ENCODE results near the gene PLA1A. TPM values are rescaled to one million over a fixed set of nuclear protein-coding genes. Genes with fewer than 3 reads are reported as not detected.
"Not testable (repeated sequence)": the region's sequence is repeated elsewhere in the genome, so short reads cannot be mapped to it uniquely, and the experiment has no call there.

The PLA1A gene
- polyA plus RNA-seq, 1 donor: 7.3 TPM

DNA sequence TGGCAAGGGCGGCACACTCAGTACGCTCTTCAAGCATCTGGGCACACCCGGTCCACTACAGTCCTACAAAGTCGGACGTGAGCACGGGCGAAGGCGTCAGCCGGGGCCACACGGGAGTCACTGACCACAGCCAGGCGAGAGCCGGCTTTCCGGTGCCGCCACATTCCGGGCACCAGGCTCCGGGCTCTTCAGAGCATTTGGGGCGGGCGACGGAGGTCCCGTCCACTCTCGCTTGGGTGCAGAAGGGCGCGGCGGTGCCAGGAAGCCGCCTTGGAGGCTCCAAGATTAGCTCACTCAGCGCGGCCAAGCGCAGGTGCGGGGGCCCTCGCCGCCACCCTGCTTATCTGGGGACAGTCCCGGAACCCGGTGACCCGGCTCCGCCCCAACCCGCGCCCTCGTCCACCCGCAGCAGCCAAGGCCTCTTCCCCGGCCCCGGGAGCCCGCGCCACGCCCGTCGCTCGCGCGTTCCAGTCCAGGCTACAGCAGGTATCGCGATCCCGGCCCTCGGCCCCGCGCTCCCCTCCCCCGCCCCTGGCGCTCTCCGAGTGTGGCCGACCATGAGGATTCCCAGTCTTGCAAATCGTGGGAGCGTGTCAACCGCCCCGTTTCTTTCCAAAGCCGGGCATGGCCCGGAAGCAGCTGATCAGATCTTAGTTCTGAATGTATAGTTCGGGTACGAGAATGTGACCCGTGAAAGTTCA is 18.2 kb upstream of the PLA1A start, which contains the start of gene ADPRH:
ADPRH (plus strand) TSS at position 127 of the 701 bp plus-strand sequence. CDS start 2,678 bp downstream, outside the sequence.
- peak; percentile 86 for DNase-seq

GRCh38 chr3:119580067-119580760 is 17.5 kb upstream of the PLA1A start:
- no peak for DNase-seq

GRCh38 chr3:119582178-119582577 is 15.5 kb upstream of the PLA1A start:
- DNase-seq: no peak

DNA sequence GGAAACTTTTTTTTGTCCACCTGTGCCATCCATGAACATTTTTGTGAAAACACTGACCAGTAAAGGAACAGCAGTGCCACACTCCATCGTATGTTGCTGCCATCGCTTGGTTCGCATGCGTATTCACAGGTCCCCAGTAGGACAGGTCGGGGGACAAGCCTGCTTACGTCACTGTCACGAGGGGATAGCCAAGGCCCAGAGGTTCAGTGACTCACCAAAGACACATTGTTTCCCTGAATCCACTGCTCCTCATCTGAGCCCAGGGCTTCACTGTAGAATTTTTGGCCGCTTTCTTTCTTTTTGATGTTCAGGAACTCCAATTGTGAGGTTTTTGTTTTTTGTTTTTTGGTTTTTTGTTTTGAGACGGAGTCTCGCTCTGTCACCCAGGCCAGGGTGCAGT is 12.5 kb upstream of the PLA1A start:
- no peak for DNase-seq

DNA sequence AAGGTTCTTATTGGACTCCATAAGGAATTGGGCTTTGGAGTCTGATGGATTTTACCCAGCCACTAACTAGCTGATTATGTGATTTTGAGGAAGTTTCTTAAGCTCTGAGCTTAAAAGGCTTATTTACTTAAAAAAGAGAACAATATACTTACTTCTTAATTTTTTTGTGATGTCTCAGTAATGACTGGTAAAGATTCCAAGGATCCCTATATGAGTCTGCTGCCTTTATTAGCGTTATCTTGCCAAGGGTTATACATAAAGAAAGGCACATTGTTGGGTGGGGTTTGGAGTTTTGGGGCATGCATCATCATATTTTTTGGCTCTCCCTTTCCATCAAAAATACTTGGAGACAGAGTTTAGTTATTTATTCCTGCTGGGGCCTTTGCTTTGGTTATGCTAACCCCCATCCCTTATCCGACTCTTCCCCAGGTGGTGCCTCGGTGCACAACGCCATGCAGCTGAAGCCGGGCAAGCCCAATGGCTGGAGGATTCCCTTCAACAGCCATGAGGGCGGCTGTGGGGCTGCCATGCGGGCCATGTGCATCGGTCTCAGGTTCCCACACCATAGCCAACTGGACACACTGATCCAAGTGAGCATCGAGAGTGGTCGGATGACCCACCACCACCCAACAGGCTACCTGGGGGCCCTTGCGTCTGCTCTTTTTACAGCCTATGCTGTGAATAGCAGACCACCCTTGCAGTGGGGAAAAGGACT is 11.7 kb upstream of the PLA1A start:
- no peak for DNase-seq

- DNase-seq: no peak
Measured at GRCh38 chr3:119586733-119587172, 10.9 kb upstream of the PLA1A start.

- no peak for DNase-seq
Measured at GRCh38 chr3:119588112-119588511, 9.6 kb upstream of the PLA1A start.

DNA sequence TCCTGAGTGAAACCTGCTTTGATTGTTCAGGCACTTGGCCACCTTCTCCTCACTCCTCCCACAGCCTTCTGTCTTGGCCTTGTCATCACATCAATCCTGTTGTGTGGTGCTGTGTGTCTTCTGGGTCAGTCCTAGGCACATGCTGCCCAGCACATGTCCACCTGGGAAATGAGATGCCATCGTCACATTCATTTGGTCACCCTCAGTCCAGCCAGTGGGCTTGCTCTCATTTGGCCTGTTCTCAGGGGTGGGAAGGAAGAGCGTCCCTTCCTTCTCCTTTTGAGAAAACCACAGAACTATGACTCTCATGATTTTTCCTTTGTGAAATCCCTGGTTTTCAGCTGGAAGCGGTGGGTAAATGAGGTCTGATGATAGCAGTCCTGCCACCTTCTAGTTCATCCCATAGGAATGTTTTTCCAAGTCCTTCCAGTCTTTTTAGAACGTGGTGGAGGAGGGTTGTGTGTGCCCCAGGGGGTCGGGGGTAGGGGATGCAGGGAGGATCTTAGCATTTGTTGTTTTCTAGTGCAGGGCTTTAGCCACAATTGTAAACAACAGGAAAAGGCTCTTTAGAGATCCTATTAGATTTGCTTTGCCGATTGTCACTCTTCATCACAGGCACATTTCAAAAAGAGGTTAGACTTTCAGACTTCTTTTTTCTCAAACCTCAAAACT is 8.4 kb upstream of the PLA1A start:
- DNase-seq: no peak

GRCh38 chr3:119590706-119591105 is 7.0 kb upstream of the PLA1A start:
- no peak for DNase-seq

DNA sequence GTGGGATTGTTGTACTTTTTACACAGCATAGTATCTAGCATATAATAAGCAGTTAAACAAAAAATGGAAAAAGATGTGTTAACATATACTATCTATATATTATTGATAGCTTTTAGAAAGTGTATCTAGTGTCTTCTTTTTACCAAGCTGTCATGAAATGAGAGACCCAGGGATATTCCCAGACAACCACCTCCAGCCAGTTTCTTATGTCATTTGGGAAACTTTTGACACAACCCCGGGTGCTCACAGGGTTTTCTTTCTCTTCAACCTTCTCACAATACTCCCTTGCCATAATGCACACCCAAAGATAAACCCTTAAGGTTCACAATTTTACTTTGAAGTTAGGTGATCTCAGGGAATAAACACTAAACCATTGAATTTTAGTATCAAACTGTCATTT is 4.8 kb upstream of the PLA1A start:
- DNase-seq: no peak

DNA sequence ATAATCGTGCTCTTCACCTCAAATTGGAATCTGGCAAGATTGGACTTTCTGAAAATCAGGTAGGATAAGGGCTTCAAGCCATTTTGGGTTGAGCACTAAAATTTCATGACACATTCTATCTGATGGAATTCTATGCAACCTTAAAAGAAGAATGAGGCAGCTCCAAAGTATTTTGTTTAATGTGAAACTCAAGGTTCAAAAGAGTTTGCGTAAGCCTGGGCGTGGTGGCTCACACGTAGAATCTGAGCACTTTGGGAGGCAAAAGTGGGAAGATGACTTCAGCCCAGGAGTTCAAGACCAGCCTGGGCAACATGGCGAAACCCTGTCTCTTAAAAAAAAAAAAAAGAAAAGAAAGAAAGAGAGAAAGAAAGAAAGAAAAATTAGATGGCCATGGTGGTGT is 3.6 kb upstream of the PLA1A start:
- no peak for DNase-seq

GRCh38 chr3:119594929-119595328 is 2.8 kb upstream of the PLA1A start:
- not testable (repeated sequence) for DNase-seq

- DNase-seq: no peak
Measured at GRCh38 chr3:119595639-119596334, 1.9 kb upstream of the PLA1A start.

DNA sequence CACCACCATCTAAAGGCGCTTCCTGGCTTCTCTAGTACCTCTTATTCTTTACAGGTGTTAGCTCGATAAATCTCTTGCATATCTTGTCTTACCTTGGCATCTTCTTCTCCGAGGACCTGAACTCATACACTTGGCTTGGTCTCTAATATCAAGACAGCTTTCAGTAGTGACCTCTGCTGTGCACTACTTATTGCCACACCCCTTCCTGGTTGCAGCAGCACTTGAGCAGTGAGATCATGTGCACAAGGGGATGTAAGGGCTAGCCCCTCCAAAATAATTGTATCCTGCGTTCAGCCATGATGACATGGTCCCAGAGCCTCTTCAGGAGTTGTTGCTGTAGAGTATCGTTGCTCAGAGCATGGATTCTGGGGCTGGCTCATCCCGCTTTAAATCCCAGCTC is 1.3 kb upstream of the PLA1A start:
- DNase-seq: no peak

- no peak for DNase-seq
Measured at GRCh38 chr3:119598410-119599098, 869 bp downstream of the PLA1A start.

DNA sequence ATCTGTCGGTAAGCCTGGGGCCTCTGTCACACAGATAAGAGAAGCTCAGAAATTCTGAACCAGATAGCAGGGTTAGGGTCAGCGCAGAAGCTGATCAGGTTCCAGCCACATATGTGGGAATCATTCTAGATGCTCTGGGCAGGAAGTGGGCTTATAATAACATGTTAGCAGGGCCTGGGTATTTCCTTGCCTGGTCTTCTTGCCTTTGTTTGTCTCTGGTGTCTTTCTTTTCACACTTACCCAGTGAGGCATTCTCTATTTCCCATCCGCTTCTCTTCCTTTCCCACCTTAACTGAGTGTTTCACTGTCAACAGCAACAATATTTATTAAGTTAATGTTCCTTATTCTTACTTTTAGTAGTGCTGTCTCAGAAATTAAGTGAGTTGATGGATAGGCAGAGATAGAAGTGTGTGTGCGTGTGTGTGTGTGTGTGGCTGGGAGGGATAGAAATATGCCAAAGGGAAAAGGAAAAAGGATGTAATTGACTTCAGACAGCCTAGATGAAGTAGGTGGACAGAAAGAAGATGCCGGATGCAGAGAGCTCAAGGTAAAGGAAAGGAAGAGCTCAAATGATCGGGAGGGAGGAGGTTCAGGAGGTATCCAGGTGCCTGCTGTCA is 2.0 kb downstream of the PLA1A start:
- no peak for DNase-seq

DNA sequence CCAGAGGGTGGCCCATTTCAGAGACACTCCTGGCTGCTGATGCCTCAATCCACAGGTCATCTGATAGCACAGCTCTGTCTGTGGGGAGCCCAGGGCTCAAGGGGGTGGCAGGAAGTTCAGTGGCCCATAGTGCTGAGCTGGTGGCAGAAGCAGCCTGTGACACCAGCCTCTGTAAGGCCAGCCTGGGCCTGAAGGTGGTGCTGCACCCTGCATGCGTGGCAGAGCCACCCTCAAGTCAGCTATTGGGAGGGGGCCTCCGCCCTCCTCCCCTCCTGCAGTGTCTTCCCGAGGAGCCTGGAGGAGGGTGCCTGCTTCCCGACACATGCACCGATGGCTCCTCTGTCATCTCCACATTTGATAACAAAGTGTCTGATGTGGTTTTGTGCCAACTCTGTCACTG is 3.0 kb downstream of the PLA1A start:
- no peak for DNase-seq

DNA sequence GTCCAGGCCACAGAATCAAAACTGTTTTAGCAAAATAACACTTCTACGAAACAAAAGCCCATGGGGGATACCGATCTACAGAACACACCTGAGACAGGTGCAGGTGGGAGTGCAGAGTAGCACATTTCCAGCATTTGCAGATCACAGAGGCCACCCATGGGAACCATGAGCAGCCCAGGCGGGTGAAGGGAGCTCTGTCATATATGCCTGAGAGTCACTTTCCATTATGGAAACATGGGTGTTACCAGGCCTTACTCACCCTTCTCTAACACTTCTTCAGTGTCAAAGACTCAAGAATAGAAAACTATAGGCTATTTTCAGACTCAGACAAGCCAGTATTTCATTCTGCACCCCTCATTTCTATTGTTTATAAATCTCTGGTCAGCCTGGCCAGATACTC is 3.5 kb downstream of the PLA1A start:
- DNase-seq: no peak

DNA sequence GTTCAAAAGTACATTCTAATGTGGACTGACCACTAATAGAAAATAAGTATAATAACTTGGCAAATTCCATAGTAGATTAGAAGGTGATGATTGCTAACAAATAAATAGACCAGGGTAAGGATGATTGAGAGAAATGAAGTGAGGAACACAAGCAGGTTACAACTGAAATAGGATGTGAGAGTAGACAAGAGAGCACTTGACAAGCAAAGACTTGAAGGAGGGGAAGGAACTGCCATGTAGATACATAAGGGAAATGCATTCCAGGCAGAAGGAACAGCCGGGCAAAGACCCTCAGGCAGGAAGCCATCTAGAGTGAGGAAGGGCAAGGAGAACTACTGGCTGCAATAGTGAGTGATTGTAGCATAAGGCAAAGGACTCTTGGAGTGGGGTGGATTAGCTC is 5.0 kb downstream of the PLA1A start:
- no peak for DNase-seq

DNA sequence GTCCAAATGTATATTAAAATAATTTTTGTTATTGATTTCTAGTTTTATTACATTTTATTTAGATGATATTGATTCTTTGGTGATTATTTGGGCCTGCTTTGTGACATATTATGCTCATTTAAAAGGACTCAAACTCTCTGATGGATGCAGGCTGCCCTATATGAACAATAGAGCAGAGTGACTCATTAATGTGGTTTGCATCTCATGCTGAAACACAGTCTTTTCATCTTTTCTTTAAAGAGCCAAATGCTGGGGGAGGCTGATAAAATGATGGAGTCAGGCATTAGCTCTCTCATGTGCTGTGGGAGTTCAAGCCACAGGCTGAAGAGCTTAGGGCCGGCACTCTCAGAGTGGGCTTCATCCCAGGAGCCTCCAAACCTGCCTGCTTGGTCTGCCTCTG is 7.2 kb downstream of the PLA1A start:
- no peak for DNase-seq

Measured in left kidney (tissue), 2 donors.